COLO668 (cell line): ENCODE measurements around the gene TMC4.
A peak's percentile ranks its signal among the peaks of the same experiment; 100 is the strongest.
"Not testable (repeated sequence)": the region's sequence is repeated elsewhere in the genome, so short reads cannot be mapped to it uniquely, and the experiment has no call there.

Source experiments
- DNase-seq: peaks from one replicate; lab custom pipeline; 2025; ENCODE audit not compliant: unreplicated experiment; lab: John Stamatoyannopoulos, UW

Gene TMC4

DNA sequence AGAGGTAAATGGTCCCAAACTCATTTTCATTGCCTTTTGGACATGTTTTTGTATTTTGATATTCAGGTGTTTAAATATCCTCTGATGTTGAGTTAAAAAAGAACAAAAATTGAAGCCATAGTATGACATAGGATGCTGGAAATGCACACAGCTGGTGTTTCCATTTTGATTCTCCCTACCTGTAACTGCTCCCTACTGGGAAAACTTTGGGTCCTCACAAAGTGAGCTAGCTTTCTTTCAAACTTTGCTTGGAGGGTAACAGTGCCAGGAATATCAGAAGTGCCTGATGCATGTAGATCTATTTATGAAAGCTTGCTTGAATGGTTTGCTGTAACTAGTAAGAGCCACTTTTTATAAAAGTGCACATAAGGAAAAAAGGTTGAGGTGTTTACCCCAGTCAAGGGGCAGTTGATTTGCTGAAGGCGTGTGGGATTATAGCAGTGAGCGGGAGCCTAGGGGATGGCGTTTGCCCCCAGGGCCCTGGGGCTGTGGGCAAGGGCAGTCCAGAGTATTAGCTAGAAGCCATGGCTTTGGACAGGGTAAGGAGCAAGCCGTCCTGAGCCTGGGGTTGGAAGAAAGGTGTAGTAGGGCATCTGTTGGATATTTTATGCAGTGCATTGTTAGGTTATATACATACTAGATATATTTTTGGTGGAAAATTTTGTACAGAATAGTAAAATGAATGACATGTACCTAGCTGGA lies 32.0 kb upstream of the TMC4 start:
- no peak for DNase-seq

DNA sequence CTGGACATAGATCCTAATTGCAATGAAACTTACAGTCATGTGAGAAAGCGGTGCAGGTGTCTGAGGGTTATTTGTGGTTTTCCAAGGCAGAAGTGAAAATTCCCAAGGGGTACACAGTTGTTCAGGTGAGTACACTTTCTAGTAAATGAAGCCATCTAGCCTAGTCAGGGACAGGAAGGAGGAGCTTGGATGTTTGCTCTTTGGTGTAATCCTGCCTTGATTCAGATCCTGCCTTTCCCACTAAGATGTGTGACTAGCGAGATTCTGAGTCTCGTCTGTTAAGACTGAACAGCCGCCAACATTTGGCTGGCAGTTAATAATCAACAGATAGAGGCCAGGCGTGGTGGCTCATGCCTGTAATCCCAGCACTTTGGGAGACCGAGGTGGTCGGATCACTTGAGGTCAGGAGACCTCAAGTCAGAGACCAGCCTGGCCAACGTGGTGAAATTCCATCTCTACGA lies 30.2 kb upstream of the TMC4 start:
- DNase-seq: no peak

DNA sequence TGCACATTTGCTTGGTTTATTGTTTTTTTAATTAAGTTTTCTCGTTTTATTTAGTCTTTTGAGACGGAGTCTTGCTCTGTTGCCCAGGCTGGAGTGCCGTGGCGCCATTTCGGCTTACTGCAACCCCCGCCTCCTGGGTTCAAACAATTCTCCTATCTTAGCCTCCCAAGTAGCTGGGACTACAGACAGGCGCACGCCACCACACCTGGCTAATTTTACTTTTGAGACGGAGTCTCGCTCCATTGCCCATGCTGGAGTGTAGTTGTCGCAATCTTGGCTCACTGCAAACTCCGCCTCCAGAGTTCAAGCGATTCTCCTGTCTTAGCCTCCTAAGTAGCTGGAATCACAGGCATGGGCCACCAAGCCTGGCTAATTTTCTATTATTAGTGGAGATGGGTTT lies 29.0 kb upstream of the TMC4 start:
- no peak for DNase-seq

GRCh38 chr19:54201172-54201701 lies 28.3 kb upstream of the TMC4 start:
- no peak for DNase-seq

DNA sequence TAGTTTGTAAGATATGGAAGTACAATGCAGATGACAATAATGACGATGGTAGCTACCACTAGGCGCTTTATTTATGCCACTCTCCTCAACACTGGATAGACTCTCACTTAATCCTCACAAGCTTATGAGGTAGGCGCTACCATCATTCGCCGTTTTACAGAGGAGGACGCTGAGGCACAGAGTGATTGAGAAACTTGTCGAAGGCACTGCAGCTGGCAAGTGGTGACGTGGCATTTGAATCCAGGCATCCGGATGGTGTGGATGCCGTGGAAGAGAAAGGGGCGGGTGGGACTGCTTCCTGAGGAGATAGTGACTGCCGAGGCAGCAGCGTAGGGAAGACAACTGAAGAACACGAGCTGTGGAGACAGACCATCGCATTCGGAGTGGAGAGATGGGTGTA lies 26.4 kb upstream of the TMC4 start:
- DNase-seq: no peak

DNA sequence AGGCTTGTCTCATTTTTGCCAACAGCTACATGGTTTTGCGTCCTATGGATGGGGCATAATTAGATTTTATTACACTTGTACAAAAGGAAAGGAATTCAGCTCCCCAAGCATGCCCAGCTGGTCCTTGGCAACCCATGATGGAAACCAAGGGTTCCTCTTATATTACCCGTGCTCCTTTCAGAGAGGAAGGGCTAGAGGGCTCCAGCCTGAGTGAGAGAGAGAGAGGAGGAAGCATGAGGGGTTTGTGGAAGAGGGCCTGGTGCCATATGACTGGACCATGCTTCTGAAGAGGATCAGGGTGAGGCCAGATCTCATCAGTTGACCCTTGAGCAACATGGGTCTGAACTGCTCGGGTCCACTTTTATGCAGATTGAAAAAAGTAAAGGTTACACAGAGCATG lies 24.2 kb upstream of the TMC4 start:
- no peak for DNase-seq

DNA sequence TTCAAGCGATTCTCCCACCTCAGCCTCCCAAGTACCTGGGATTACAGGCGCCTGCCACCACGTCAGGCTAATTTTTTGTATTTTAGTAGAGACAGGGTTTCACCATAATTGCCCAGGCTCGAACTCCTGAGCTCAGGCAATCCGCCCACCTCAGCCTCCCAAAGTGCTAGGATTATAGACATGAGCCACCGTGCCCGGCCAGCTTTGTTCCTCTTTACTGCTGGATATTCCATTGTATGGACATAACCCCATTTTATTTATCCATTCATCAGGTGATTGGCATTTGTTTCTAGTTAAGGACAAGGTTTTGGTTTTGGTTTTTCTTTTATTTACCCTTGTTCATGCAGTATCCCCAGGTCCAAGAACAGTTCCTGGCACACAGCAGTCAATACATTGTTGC lies 23.6 kb upstream of the TMC4 start:
- DNase-seq: no peak

GRCh38 chr19:54194463-54194862 lies 21.5 kb upstream of the TMC4 start:
- DNase-seq: not testable (repeated sequence)

- no peak for DNase-seq
Measured at GRCh38 chr19:54193011-54193410, 20.1 kb upstream of the TMC4 start.

DNA sequence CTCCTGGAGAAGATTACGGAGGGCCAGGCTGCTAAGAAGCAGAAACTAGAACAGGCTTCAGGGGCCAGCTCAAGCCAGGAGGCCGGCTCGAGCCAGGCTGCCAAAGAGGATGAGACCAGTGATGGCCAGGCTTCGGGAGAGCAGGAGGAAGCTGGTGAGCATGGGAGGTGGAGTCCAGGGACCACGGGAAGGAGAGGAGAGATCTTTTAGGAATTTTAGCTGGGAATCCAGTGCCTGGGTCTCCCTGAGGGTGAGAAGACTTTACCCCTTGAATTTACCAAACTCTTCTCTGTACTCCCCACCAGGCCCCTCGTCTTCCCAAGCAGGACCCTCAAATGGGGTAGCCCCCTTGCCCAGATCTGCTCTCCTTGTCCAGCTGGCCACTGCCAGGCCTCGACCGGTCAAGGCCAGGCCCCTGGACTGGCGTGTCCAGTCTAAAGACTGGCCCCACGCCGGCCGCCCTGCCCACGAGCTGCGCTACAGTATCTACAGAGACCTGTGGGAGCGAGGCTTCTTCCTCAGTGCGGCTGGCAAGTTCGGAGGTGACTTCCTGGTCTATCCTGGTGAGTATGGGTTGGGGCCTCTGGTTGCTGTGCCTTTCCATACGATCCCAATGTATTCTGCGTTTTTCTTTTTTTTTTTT lies 19.0 kb upstream of the TMC4 start:
- DNase-seq: peak; percentile 25

DNA sequence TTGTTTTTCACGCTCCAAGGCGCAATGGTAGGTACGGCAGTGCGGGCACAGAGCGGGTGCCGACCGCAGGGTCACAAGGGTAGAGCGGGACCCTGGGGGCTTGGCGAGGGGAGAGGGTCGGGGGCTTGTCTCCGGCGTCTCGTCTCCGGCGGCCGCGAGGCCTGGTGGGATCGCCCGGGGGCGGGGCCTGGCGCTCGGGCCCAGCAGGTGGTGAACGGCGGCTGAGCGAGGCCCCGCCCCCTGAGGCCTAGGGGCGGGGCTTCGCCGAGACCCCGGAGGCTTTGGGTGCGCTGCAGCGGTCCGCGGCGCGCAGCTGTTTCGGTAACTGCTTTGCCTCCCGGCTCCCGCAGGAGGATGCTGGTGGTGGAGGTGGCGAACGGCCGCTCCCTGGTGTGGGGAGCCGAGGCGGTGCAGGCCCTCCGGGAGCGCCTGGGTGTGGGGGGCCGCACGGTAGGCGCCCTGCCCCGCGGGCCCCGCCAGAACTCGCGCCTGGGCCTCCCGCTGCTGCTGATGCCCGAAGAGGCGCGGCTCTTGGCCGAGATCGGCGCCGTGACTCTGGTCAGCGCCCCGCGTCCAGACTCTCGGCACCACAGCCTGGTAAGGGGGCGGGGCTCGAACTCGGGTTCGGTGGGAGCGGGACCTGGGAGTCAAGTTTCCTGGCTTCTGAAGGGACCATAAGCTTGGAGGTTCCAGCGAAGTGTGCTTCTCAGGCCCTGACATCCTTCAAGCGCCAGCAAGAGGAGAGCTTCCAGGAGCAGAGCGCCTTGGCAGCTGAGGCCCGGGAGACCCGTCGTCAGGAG lies 18.3 kb upstream of the TMC4 start, which contains the start of gene TSEN34:
Gene TSEN34, plus strand, starts transcription at position 298 of the 800 bp plus-strand sequence. Its CDS starts 57 bp downstream, at position 355.
- DNase-seq: peak; percentile 91

DNA sequence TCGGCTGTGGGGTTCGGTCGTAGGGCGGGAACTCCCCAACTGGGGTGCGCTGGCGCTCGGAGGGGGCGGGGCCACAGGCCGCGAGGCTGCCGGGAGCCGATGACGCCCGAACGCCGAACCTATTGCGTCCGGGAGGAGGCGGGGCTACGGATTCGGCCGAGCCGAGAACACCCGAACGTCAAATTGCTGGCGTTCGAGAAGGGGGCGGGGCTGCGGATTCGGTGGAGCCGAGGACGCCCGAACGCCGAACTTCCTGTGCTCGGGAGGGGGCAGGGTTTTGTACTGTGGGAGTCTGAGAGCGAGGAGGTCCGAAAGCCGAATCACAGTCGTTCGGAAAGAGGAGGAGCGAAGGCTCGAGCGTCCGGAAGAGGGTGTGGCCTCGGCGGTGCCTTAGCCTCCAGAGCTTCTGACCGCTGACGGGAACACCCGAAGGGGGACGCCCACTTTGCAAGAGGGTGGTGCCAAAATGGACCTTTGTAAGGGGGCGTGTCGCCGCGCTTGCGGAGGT lies 17.6 kb upstream of the TMC4 start:
- DNase-seq: peak; percentile 98

GRCh38 chr19:54189735-54190502 lies 17.0 kb upstream of the TMC4 start:
- DNase-seq: peak; percentile 99

DNA sequence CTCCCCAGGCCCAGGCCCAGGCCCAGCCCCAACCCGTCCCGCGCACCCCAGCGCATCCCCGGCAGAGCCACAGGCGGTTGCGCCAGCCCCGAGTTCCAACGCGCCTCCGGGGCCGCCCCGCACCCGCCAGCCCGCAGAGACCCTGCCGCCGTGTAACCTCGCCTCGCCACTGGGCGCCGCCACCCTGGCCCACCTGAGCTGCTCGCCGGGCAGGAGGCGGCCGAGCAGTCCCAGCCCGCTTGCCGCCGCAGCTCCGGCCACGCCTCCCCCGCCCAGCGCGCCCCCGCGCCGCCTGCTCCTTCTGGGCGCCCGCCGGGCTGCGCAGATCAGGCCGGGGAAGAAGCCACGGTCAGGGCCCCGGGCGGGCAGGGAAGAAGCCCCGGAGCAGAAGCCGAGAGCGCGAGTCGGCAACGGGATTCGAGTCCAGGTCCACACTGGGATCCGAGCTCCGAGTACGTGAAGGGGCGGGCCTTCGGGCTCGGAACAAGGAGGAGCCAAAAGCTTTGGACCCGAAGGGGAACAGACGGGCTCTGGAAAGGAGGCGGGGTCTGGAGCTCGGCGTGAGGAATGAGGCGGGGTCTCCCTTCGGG lies 16.3 kb upstream of the TMC4 start, which contains the start of gene MBOAT7:
Gene MBOAT7, minus strand, starts transcription at position 436 of the 590 bp plus-strand sequence. CDS start 1,072 bp downstream, outside the sequence.
- peak; percentile 91 for DNase-seq

GRCh38 chr19:54188215-54188871 lies 15.4 kb upstream of the TMC4 start:
- no peak for DNase-seq

- no peak for DNase-seq
Measured at GRCh38 chr19:54186934-54187381, 14.0 kb upstream of the TMC4 start.

DNA sequence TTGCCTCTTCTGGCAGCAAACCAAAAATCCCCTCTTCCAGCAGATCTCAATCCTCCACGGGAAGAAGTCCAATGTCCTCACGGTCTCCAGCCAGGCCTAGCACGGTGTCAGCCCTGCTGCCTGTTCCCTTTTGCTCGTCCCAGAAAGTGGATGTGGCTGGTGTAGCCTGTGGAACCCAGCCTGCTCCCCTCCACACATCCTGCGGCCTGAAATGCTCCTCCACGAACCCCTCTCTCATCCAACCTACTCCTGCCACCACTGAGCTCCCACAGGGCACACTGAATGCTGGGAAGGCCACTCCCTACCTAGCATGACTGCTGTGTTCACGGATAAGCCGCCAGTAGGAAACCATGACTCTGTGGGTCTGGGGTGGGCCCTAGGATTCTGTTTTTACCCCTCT lies 13.4 kb upstream of the TMC4 start:
- DNase-seq: no peak

DNA sequence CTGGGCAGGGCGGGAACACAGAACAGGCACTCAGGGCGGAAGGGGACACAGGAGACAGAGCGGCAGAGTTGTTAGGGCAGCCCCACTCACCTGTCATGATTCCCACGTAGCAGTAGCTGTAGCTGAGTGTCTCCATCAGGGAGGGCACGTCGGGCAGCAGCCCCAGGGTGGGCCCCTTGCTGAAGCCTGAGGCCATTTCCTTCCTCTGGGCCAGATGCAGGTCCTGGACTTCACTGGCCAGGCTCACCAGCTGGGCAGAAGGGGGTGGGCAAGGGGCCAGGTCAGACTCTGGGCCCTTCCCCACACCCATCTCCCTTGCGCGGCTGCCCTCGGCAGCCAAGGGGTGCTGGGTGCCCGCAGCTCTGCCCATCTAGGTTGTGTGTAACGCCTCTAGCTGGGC lies 10.5 kb upstream of the TMC4 start:
- DNase-seq: no peak

- DNase-seq: not testable (repeated sequence)
Measured at GRCh38 chr19:54181894-54182293, 8.9 kb upstream of the TMC4 start.
